Globus pallidus (tissue), 1 donor: ENCODE measurements around the gene SLC7A10.
A peak's percentile ranks its signal among the peaks of the same experiment; 100 is the strongest.
"Not testable (repeated sequence)": the region's sequence is repeated elsewhere in the genome, so short reads cannot be mapped to it uniquely, and the experiment has no call there.

Experiments used
- DNase-seq: peaks from one replicate; pipeline ENCODE4 v3.0.0-alpha.2; 2015; ENCODE audit warnings: low spot score

SLC7A10 gene

GRCh38 chr19:33236696-33237390 is 11.2 kb upstream of the SLC7A10 start:
- DNase-seq, result no peak

GRCh38 chr19:33235996-33236350 is 10.3 kb upstream of the SLC7A10 start:
- no peak for DNase-seq

- peak; percentile 52 for DNase-seq
Observed at GRCh38 chr19:33235269-33235995, 9.8 kb upstream of the SLC7A10 start.

DNA sequence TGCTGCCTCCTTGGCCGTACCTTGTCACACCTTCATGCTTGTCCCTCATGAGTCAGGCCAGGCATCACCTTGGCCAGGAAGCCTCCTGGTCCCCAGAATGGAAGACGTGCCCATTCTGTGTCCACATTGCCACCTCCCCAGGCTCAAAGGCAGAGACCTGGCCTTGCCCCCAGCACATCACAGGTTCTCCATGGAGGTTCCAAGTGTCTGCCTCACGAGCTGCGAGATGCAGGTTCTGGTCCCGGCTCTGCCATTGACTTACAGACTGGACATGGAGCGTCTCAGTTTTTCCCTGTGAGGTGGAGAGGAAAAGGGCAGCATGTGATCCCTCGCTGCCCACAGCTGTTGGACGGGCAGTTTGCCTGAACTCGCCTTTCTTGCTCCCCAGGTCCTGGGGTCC is 9.1 kb upstream of the SLC7A10 start:
- DNase-seq, result no peak

GRCh38 chr19:33234092-33234491 is 8.4 kb upstream of the SLC7A10 start:
- DNase-seq, result no peak

DNA sequence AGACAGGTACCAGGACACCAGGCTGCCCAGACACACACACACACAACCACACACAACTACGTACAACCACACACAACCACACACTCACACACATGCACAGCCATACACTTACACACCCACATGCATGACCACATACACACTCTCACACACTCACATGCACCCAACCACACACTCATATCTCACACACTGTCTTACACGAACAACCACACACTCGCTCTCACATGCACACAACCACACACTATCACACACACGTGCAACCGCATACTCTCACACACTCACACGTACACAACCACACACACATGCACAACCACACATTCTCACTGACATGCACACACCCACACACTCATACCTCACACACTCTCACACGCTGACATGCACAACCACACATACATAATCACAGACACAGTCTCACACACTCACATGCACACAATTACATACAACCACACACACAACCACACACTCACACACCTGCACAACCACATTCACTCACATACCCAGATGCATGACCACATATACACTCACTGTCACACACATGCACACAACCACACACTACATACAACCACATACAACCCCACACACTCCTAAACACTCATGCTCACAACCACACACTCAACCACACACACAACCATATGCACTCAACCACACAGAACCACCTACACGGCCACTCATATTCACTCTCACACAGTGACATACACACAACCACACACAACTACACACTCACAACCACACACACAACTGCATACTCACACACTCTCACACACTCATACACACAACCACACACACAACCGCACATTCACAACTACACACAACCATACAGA is 7.6 kb upstream of the SLC7A10 start:
- DNase-seq, result no peak

- no peak for DNase-seq
Observed at GRCh38 chr19:33232656-33233055, 7.0 kb upstream of the SLC7A10 start.

GRCh38 chr19:33231511-33231910 is 5.9 kb upstream of the SLC7A10 start:
- DNase-seq, result no peak

DNA sequence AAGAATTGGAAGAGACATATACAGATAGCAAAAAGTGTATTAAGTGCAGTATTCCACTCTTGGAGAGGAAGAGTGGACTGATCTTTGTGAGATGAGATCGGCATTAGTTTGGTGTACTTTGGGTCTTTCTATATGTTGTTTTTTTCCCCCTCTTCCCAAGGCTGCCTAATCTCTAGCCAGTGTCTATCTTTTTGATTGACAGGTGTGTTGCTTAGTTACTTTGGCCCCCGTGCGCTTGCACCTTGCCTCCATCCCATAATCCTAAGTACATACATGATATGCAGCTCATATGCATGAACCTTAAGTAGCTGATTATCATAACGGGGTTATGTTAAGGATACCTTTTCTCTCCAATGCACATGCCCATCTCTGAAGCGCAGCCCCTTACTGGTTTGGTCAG is 4.3 kb upstream of the SLC7A10 start:
- DNase-seq, result no peak

DNA sequence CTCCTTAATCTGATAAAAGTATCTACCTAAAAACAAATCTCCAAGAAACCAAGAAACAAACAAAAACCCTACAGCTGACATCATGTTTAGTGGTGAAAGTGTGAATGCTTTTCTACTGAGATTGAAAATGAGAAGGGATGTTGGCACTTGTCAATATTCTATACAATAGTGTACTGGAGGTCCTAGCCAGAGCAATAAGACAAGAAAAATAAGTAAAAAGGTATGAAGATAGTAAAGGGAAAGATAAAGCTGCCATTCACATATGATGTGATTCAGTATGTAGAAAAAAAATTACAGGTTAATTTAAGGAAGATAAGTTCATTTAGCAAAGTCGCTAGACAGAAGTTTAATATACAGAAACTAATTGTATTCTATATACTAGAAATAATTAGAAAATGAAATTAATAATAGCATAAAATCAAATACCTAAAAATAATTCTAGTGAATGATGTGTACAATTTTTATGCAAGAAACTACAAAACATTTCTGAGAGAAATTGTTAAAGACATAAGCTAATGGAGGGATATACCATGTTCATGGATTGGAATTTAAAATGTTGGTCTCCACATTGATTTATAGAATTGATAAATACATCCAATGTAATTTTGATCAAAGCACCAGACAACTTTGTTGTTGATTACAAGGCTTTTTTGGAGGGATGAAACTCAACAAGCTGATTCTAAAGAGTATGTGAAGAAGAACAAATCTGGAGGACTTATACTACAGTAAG is 2.4 kb upstream of the SLC7A10 start:
- DNase-seq, result no peak

- DNase-seq, result no peak
Observed at GRCh38 chr19:33227242-33227650, 1.6 kb upstream of the SLC7A10 start.

DNA sequence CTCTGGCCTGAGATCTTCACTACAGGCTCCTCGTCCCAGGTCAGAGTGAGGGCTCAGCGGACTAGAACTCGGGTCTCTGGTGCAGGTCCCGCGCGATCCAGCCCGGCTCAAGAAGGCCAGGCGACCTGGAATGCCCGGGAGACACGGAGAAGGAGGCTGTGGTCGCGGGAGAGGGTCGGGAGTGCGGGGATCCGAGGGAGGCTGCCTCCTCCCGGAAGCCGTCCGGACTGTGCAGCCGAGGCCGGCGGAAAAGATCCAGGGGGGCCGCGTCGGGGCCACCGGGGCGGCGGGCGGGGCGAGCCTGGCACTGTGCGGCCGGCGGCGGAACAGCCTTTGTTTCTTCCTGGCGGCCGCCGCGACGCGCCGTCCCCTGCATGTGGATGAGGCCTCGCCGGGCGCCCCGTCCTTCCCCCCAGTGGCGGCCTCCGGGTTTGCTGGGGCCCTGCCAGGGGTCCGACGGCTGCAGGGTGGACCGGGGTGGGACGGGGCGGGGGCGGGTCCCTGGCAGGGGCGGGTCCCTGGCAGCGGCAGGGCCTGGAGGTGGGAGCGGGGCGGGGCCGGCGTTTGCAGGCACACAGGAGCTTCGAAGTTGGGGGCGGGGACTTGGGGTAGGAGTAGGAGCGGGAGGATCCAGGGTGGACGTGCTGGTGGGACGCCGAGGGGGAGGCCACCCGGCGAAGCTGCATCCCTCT is 1.0 kb upstream of the SLC7A10 start:
- DNase-seq, result no peak

- DNase-seq, result no peak
Observed at GRCh38 chr19:33224694-33225457, 774 bp downstream of the SLC7A10 start.

DNA sequence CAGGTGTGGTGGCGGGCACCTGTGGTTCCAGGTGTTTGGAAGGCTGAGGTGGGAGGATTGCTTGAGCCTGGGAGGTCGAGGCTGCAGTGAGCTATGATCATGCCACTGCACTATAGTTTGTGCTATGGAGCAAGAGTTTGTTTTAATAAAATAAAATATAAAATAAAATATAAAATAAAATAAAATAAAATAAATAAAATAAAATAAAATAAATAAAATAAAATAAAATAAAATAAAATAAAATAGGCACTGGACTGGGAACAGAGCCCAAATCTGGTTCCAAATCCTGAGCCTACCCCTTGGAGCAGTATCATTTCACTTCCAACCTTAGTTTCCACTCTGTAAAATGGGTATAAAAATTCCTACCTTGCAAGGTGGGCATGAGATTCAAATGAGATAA is 3.4 kb downstream of the SLC7A10 start:
- not testable (repeated sequence) for DNase-seq

GRCh38 chr19:33221638-33222037 is 4.0 kb downstream of the SLC7A10 start:
- no peak for DNase-seq

DNA sequence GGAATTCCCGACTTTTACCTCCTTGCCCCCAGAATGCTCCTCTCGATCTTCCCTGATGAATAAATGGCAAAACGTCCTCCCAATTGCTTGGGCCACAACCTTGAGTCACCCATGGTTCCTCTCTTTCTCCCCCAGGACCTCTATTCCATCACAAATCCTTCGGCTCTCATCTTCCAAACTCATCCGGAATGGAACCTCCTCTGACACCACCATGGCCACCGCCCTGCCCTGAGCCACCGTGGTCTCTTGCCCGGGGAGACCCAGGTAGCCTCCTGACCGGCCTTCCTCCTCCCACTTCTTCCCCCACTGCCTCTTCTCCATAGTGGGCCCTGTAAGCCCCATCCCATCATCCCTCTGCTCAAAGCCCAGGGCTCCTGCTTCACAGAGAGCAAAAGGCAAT is 4.9 kb downstream of the SLC7A10 start:
- no peak for DNase-seq

GRCh38 chr19:33220115-33220514 is 5.5 kb downstream of the SLC7A10 start:
- DNase-seq, result no peak

DNA sequence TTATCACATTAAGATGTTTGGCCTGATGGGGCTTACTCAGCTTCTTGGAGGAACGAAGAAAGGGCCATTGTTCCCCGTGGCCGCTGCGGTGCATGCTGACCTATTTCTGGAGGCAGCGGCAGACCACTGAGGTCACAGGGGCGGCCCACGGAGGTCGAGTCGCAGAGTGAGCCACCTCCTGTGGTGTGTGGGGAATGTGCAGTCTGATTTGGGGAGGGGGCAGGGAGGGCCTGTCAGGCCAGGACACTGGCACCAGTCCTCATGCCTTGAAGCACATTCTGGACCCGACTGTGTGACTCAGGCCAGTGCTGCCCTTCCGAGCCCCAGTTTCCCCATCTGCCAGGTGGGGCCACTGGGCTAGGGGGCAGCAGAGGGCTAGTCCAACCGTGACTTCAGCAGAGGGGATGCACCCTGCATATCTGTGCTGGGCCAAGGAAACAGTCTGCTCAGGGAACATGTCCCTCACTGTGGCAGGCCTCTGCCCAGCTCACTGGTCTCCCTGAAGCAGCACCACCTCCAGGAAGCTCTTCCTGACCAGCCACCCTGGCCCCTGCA is 6.3 kb downstream of the SLC7A10 start:
- DNase-seq, result no peak

- no peak for DNase-seq
Observed at GRCh38 chr19:33217881-33218280, 7.8 kb downstream of the SLC7A10 start.

GRCh38 chr19:33216198-33216830 is 9.3 kb downstream of the SLC7A10 start:
- DNase-seq, result no peak
